Fibroblast of lung (primary cell): ENCODE results near the gene ZNF124.
"Not testable (repeated sequence)": the region's sequence is repeated elsewhere in the genome, so short reads cannot be mapped to it uniquely, and the experiment has no call there.

Source experiments
- EZH2 ChIP-seq: IDR thresholded peaks from 2 replicates; pipeline ENCODE4 v1.5.1; 2012; ENCODE audit warnings: low read length, control low read depth, mild to moderate bottlenecking; ENCODE audit errors: missing control alignments
- TF ChIP-seq, protein P1 (sequence below), 2 donors: IDR thresholded peaks in 1 of 2; conservative IDR thresholded peaks in 1 of 2; 1 replicate in 1 of 2; 2 replicates in 1 of 2; pipeline ENCODE4 v1.5.1; 2011 to 2012; ENCODE audit warnings: low read length in 2 of 2, control low read depth in 1 of 2, inconsistent platforms in 1 of 2, low read depth in 1 of 2, mild to moderate bottlenecking in 1 of 2

DNA sequence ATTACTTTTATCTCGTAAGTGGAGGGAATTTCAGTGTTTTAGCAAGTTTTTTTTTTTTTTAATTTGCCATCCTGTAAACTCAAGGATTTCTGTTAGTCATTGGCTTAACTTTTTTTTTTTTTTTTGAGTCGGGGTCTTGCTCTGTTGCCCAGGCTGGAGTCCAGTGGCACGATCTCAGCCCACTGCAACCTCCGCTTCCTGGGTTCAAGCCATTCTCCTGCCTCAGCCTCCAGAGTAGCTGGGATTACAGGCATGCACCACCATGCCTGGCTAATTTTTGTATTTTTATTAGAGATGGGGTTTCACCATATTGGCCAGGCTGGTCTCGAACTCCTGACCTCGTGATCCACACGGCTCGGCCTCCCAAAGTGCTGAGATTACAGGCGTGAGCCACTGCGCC, 24.7 kb downstream of the ZNF124 start:
- TF ChIP-seq, protein P1, sequence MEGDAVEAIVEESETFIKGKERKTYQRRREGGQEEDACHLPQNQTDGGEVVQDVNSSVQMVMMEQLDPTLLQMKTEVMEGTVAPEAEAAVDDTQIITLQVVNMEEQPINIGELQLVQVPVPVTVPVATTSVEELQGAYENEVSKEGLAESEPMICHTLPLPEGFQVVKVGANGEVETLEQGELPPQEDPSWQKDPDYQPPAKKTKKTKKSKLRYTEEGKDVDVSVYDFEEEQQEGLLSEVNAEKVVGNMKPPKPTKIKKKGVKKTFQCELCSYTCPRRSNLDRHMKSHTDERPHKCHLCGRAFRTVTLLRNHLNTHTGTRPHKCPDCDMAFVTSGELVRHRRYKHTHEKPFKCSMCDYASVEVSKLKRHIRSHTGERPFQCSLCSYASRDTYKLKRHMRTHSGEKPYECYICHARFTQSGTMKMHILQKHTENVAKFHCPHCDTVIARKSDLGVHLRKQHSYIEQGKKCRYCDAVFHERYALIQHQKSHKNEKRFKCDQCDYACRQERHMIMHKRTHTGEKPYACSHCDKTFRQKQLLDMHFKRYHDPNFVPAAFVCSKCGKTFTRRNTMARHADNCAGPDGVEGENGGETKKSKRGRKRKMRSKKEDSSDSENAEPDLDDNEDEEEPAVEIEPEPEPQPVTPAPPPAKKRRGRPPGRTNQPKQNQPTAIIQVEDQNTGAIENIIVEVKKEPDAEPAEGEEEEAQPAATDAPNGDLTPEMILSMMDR (conservative IDR thresholded peaks at IDR 0.05 in 1 of 2, IDR thresholded peaks at IDR 0.05 in 1 of 2; ENCODE audit: low read depth in 1 of 2, low read length in 2 of 2): not testable (repeated sequence)
- not testable (repeated sequence) for TF ChIP-seq EZH2
